Activated CD4-positive, alpha-beta T cell treated with anti-CD3 and anti-CD28 coated beads, Interleukin-2, amount 50 U/mL, for 16 hours (primary cell): Measurements from ENCODE around the gene STAT4.

Experiments used
- DNase-seq: peaks from one replicate; pipeline ENCODE4 v3.0.0-alpha.2; 2020

The STAT4 gene

DNA sequence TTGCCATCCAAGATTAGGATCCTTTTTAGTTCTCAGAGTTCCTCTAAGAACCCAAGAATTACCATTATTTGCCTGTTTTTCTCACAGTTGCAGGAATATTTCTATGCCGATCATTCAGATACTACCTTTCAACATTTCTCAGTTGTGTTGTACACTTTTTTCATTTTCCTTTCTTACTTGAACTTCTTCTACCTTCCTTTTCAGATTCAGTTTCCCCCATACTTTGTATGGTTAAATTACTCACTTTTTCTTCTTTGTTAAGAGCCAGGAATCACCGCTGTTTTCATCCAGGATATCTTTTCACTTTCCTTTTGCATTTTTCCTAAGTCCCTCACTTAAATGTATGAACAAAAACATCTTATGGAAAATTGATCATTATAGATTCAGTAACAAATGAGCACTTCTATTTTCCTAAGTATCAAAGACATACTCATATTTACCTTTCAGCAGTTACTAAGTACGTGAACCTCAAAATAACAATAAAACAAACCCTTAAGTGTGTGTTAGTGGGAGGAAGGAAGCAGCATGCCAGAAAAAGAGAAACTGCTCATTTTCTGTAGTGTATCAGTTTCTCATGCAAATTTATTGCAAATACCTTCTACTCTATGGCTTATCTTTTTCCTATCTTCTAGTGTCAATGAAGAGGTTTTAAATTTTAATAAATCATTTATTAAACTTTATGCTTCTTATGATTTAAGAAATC, 72.5 kb downstream of the STAT4 start:
- no peak for DNase-seq

- no peak for DNase-seq
Measured at GRCh38 chr2:191070276-191070675, 80.5 kb downstream of the STAT4 start.

DNA sequence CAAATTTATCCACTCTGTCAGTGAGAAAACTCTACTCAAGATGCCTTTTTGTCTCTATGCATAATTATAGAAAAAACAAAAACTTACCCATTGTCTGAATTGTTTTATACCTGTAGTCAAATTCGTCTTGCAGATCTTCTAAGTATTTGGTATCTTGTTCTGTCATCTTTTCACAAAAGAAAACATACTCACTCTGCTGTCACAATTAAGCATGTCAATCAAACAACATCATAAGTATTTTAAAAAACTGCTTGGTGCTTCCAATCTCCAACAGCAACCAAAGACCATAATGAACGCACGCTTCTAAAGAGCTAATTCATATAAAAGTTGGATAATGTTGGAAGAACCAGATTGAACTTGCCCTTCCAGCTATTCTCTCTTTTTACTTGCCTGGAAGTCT, 81.2 kb downstream of the STAT4 start:
- DNase-seq = no peak

DNA sequence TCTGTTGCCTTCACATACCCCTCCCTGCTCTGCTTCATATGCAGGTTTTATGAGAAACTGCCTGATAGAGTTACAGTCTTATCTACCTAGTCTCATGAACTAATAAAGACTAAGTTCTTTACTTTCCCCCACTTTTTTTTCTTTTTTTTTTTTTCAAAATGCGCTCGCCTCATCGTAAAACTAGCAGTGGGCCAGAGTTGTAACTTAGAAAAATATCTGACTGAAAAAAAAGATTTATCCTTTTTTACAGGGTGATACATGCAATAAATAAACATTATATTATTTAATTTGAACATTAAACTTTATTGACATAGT, 83.9 kb downstream of the STAT4 start:
- no peak for DNase-seq

DNA sequence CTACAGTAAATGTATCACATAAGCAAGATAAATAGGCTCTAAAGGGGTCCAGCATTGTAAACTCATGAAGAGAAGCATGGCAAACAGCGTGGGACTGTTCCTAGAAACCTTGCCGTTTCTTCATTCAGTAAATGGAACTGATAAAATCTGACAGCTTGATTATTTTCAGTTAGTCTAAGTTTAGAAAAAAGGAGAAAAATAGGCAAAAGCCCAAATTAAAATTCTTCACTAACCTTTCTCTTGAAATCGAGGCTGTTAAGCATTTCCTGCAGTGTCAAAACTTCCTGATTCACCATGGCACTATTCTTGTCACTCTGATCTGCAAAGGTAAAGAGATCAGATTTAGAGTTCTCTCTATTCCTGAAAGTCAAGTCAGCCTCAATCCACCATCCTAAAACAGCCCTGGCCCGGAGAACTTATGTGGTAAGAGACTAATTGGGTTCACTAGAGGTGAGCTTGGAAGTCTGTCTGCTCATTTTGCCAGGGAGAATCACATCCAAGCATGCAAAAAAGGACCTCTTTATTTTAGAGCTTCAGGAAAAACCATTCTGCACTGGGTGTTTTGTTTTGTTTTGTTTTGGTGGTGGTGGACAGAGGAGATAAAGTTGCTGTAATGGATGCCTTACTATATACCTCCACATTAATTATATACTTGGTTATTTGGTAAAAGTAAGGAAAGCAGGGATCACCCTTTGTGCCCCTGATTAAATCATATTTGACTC, 84.4 kb downstream of the STAT4 start:
- peak; percentile 33 for DNase-seq

GRCh38 chr2:191065785-191066184, 85.0 kb downstream of the STAT4 start:
- DNase-seq = no peak

GRCh38 chr2:191064590-191064989, 86.2 kb downstream of the STAT4 start:
- peak; percentile 78 for DNase-seq

- DNase-seq = no peak
Measured at GRCh38 chr2:191063584-191063983, 87.2 kb downstream of the STAT4 start.

GRCh38 chr2:191061381-191061980, 89.3 kb downstream of the STAT4 start:
- DNase-seq = peak; percentile 66

DNA sequence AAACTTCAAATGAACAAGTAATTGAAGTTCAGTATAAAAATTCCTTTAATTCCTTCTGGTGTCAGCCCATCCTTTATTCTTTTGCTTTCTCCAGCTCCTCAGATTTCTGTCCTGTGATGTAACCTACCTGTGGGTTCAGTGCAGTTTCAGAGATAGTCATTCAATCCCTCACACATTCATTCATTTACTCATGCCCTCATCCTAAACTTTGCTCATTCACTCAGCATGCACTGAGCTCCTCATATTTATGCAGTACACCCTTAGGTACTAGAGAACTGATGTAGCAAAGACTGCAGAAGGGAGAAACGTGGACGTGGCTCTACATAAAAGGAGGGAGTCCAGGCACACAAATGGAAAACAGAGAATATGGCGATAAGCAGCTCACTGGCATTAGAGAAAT, 91.5 kb downstream of the STAT4 start:
- DNase-seq = peak; percentile 72

DNA sequence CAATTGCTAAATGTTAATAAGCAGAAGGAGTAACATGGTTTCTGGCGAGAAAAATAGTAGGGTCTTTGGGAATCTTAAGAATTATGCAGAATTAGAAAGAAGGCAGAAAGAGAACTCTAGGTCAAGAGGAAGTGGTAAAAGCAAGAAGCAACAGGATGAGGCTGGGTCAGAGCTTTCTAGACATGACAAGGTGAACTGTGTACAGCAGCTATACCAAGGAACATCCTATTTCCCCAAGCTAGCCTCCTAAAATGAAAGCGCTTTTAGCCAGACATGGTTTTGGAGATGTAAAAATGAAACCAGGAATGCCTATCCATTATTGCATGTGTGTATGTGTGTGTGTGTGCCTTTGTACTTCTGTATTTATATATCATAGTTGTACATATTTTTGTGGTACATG, 94.6 kb downstream of the STAT4 start:
- peak; percentile 67 for DNase-seq

DNA sequence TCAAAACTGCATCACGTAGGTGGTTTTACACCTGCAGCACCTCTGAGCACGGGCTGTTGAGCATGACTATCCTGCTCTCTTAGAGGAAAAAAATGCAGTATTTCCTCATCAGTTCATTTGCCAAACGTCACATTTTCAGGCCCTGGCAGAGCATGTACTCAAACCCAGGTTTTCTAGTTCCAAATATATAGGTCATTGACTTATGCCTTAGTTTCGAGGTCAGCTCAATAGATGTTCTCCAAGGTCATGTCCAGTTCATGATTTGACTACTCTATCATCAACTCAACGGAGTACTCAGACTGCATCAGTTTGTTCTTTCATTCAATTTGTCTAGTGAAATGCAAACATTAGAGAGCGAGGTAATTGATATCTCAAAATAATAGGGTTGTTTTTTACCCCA, 97.5 kb downstream of the STAT4 start:
- no peak for DNase-seq

- DNase-seq = peak; percentile 62
Measured at GRCh38 chr2:191051825-191052778, 98.7 kb downstream of the STAT4 start.

GRCh38 chr2:191051177-191051576, 99.6 kb downstream of the STAT4 start:
- DNase-seq = no peak

DNA sequence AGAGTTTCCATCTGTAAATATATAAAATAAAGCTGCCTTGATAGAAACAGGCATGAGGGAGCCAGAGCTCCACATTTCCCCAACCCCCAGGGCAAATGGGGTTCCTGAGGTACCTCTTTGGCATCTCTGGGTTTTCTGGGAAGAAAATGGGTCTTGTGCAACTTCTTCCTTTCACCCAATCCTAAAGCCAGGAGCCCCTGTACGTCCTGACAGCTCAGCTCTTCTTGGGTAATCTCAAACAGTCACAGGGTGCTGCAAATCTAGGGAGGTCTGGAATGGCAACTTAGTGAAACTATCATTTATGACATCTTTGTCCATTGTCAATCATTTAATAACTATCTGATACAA, 100.2 kb downstream of the STAT4 start:
- DNase-seq = no peak

- no peak for DNase-seq
Measured at GRCh38 chr2:191049728-191050639, 100.8 kb downstream of the STAT4 start.

DNA sequence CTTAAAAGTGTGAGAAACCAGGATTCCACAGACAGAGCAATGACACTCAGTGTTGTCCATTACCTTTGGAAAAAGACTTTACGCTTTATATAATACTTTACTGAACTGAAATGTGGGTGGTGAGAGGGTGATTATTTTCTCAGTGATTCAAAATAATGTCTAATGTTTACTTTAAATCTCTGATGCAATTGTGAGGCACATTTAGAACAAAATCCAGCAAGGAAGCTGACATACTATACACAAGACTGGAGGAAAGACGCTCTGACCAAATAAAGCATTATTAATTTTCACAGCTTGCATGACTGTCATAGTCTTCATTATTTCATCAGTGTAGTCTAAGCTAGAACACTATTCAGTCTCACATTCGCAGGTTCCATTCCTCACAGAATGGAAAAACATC, 102.7 kb downstream of the STAT4 start:
- DNase-seq = no peak

DNA sequence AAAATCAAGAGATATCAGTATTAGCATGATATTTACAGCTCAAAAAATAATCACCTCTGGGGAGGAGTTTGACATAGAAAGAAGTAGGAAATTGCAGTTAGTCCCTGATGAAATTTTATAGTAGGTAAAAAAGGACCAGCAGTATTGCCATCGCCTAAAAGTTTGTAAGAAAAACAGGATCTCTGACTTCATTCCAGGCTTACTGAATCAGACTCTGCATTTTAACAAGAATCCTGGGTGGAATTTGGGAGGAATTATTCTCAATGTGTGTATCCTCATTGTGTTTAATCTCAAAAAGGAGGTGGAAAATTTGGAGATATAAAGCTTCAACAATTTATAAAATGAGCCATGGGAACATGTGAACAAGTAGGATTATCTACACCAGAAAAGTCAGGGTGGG, 105.7 kb downstream of the STAT4 start:
- DNase-seq = no peak

DNA sequence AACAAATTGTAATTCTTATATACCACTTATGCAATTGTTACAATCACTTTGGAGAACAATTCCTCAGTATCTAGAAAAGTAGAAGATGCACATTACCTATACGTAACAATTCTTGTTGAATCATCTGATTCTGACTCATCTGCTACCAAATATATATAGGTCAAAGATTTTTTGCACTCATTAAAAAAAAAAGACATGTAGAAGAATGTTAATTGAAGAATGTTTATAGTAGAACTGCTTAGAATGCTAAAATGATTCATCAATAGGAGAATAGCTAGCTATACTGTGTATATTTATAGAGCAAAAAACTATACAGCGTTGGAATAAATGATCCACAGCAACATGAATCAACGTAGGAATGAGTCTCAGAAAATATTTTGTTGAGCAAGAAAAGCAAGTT, 107.4 kb downstream of the STAT4 start:
- no peak for DNase-seq

DNA sequence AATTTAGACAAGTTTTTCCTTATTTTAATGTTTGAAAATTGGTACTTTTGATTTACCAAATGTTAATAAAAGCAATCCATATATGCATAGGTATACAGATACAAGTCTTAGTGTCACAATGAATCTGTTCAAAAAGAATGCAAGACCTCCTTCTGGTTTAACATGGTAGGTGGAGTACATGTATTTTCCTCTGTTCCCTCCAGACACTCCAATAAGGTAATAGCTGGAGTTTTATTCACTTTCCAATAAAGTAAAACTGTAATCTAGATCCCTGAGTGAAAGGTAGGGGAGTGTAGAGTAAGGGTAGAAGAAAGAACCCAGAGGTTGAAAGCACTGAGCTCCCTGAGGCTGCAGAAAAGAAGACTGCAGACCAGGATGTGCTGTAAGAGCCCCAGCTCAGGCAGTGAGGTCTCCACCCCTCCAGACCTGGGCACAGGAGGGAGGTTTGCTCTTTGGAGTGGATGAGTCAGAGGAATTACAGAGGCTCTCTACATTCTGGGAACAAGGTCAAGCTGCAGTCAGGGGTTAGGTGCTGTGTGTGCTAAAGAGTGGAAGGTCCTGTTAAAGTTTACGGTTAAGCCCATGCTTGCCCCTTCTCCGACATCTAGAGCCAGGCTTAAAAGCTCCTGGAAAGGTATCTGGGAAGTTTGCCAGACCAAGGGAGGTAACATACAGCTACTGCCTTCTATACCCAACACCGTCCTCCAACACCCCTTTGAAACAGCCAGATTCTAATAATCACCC, 109.2 kb downstream of the STAT4 start:
- no peak for DNase-seq

GRCh38 chr2:191039616-191040015, 111.2 kb downstream of the STAT4 start:
- no peak for DNase-seq

DNA sequence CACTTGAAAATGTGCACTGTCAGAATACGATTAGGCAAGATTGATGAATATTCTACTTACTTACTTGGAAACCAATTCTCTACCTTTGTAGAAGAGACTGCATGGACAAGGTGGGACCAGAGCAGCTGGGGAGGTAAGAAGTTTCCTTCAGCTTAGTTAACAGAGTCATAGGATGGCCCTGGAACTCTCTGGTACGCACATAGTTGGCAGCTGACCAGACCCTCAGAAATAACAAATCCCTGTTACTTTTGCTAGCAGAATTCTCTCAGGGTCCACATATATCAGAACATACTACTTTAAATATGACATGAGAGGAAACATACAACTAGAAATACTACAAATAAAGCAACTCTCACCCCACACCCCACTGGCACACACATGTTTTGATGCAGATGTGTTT, 112.1 kb downstream of the STAT4 start:
- no peak for DNase-seq
